Measurements from ENCODE around the gene ZNF570.

ZNF570 gene

GRCh38 chr19:37468961-37469777, at the start of gene ZNF570:
Gene ZNF570 (plus strand): TSS chr19:37469356. CDS start chr19:37470355, 999 bp downstream.
- peak; percentile 76 for DNase-seq

- no peak for DNase-seq
Observed at GRCh38 chr19:37452500-37453245, 16.5 kb upstream of the ZNF570 start.

- DNase-seq = no peak
Observed at GRCh38 chr19:37466277-37466797, 2.8 kb upstream of the ZNF570 start.

GRCh38 chr19:37466798-37467607, 2.2 kb upstream of the ZNF570 start, which contains the start of gene ZNF569:
Gene ZNF569 (minus strand): TSS chr19:37467444. CDS start chr19:37444921, 22,523 bp downstream.
- DNase-seq = peak; percentile 91

GRCh38 chr19:37467608-37468090, 1.5 kb upstream of the ZNF570 start:
- DNase-seq = no peak

GRCh38 chr19:37470216-37470615, 1.1 kb downstream of the ZNF570 start:
- DNase-seq = no peak

GRCh38 chr19:37472165-37472564, 3.0 kb downstream of the ZNF570 start:
- DNase-seq = no peak

- no peak for DNase-seq
Observed at GRCh38 chr19:37484406-37485168, 15.4 kb downstream of the ZNF570 start.

- DNase-seq = no peak
Observed at GRCh38 chr19:37492213-37492612, 23.1 kb downstream of the ZNF570 start.

- DNase-seq = no peak
Observed at GRCh38 chr19:37505958-37506386, 36.8 kb downstream of the ZNF570 start.

GRCh38 chr19:37506387-37507166, 37.4 kb downstream of the ZNF570 start, which contains the start of gene ZNF793:
Gene ZNF793 (plus strand): TSS chr19:37506939. CDS start chr19:37523440, 16,501 bp downstream.
- peak; percentile 73 for DNase-seq

GRCh38 chr19:37507167-37507464, 38.0 kb downstream of the ZNF570 start:
- no peak for DNase-seq

GRCh38 chr19:37511186-37511585, 42.0 kb downstream of the ZNF570 start:
- DNase-seq = no peak

- no peak for DNase-seq
Observed at GRCh38 chr19:37511821-37512220, 42.7 kb downstream of the ZNF570 start.

- no peak for DNase-seq
Observed at GRCh38 chr19:37513397-37513796, 44.2 kb downstream of the ZNF570 start.

GRCh38 chr19:37519890-37520289, 50.7 kb downstream of the ZNF570 start:
- DNase-seq = no peak

GRCh38 chr19:37537391-37537947, 68.3 kb downstream of the ZNF570 start:
- no peak for DNase-seq
